GM10248 (cell line): Measurements from ENCODE around the gene FPGS.
"Not testable (repeated sequence)": the region's sequence is repeated elsewhere in the genome, so short reads cannot be mapped to it uniquely, and the experiment has no call there.

Source experiments
- CTCF ChIA-PET: fragments of 300-600 bp; sonication (Branson Sonifier 250); formaldehyde crosslinking; extraction: SDS; loops from one replicate; lab custom pipeline; 2021; ENCODE audit warnings: antibody characterized with exemption; lab: Yijun Ruan, JAX
- POLR2A ChIA-PET: fragments of 350-650 bp; sonication (Branson Sonifier 250); formaldehyde crosslinking; extraction: SDS; loops from one replicate; lab custom pipeline; 2020; ENCODE audit warnings: antibody characterized with exemption; lab: Yijun Ruan, JAX
- DNase-seq: peaks from one replicate; pipeline ENCODE4 v3.0.0; 2012; ENCODE audit errors: extremely low spot score
- CTCF ChIP-seq: IDR thresholded peaks from 2 replicates; pipeline ENCODE4 v1.5.1; 2012; ENCODE audit warnings: mild to moderate bottlenecking, low read depth; ENCODE audit errors: extremely low read depth, missing control alignments, control extremely low read depth

FPGS gene

GRCh38 chr9:127756233-127756632 is 46.4 kb upstream of the FPGS start:
- ChIA-PET POLR2A (no interaction called here), CTCF (interaction anchor here (1.1 to 2.9 kb wide), 3 partner anchors 11 to 21 kb away, joined by 3 to 11 read pairs (median 3); partner anchors contain the start of gene TOR2A)
- no peak for DNase-seq
- no peak for TF ChIP-seq CTCF

GRCh38 chr9:127756776-127757175 is 45.9 kb upstream of the FPGS start:
- CTCF ChIA-PET: interaction anchor here (1.5 to 2.9 kb wide), 2 partner anchors 13 to 22 kb away, joined by 3 to 11 read pairs; partner anchors contain the start of gene TOR2A
- POLR2A ChIA-PET, DNase-seq: not testable (repeated sequence)

- ChIA-PET POLR2A (interaction anchor here (0.6 kb wide), 1 partner anchor 158 kb away, joined by 3 read pairs; the partner anchor contains the start of gene ST6GALNAC4), CTCF (no interaction called here)
- TF ChIP-seq CTCF: no peak
- no peak for DNase-seq
These were observed 43.8 kb upstream of the FPGS start for GRCh38 chr9:127758843-127759242.

- TF ChIP-seq CTCF: no peak
- POLR2A ChIA-PET: no interaction called here
- CTCF ChIA-PET: interaction anchor here (1.6 to 3.2 kb wide), 3 partner anchors 9 to 109 kb away, joined by 5 to 14 read pairs (median 10); partner anchors contain the start of gene TOR2A
- no peak for DNase-seq
These were observed 41.6 kb upstream of the FPGS start for GRCh38 chr9:127761061-127761460.

GRCh38 chr9:127761491-127761956 is 41.2 kb upstream of the FPGS start:
- DNase-seq: no peak
- POLR2A ChIA-PET: no interaction called here
- CTCF ChIA-PET: interaction anchor here (3.0 to 3.2 kb wide), 2 partner anchors 9 to 26 kb away, joined by 10 to 14 read pairs; partner anchors contain the start of gene TOR2A
- no peak for TF ChIP-seq CTCF

GRCh38 chr9:127762111-127762676 is 40.5 kb upstream of the FPGS start:
- TF ChIP-seq CTCF: no peak
- no peak for DNase-seq

GRCh38 chr9:127763918-127764384 is 38.7 kb upstream of the FPGS start:
- CTCF ChIA-PET: interaction anchor here (0.6 to 6.0 kb wide), 11 partner anchors 9 to 157 kb away, joined by 3 to 46 read pairs (median 6); partner anchors contain the start of genes CDK9 and TOR2A
- POLR2A ChIA-PET: no interaction called here
- TF ChIP-seq CTCF: peak; percentile 62
- DNase-seq: peak; percentile 45

More at GRCh38 chr9:127762111-127762676, 40.5 kb upstream of the FPGS start:
- CTCF ChIA-PET: interaction anchor here (2.4 to 6.0 kb wide), 4 partner anchors 8 to 159 kb away, joined by 10 to 46 read pairs (median 14); partner anchors contain the start of genes CDK9 and TOR2A
- POLR2A ChIA-PET: no interaction called here
